GM12878 (cell line): ENCODE results near the gene GNRHR.

Experiments
- POLR2AphosphoS5 ChIP-seq: IDR thresholded peaks from 2 replicates; pipeline ENCODE4 v1.6.1; 2011; ENCODE audit warnings: mild to moderate bottlenecking, low read length, inconsistent platforms
- TF ChIP-seq, protein P1 (sequence below): IDR thresholded peaks from 2 replicates; pipeline ENCODE4 v1.6.1; 2012; ENCODE audit warnings: low read length, inconsistent platforms

DNA sequence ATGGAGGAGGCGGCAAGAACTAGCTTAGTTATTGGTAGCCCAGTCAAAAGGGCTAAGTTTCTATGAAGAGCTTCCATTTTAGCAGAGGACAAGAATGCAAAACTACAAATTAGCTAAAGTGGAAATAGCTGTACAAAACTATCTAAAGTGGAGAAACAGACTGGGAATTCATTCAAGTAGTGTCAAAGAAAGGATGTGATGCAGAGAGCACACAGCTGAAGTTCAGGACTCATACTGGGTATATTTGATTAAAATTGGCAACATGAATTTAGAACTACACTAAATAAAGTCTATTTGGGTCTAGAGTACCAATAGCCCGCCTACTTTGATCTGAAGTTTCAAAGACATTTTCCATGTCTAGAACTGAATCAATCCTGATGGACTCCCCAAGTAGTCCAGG lies 33.1 kb upstream of the GNRHR start:
- TF ChIP-seq, protein P1, sequence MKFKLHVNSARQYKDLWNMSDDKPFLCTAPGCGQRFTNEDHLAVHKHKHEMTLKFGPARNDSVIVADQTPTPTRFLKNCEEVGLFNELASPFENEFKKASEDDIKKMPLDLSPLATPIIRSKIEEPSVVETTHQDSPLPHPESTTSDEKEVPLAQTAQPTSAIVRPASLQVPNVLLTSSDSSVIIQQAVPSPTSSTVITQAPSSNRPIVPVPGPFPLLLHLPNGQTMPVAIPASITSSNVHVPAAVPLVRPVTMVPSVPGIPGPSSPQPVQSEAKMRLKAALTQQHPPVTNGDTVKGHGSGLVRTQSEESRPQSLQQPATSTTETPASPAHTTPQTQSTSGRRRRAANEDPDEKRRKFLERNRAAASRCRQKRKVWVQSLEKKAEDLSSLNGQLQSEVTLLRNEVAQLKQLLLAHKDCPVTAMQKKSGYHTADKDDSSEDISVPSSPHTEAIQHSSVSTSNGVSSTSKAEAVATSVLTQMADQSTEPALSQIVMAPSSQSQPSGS, result no peak
- TF ChIP-seq POLR2AphosphoS5, result no peak
